ENCODE data around the gene FAM3A.

The FAM3A gene

GRCh38 chrX:154529206-154529612 lies 13.2 kb upstream of the FAM3A start:
- Histone ChIP-seq H3K27ac (ENCODE audit: low read length) (no peak overlapping the region), H3K9me3 (replicated peaks; ENCODE audit: insufficient read depth, low read length) (no peaks in the 10 kb centered on the region), H3K4me1 (ENCODE audit: low read length) (no peaks in the 10 kb centered on the region), H3K9me2 (replicated peaks; ENCODE audit: insufficient read depth, low read length) (no peaks in the 10 kb centered on the region), H3K27me3 (replicated peaks; ENCODE audit: insufficient read depth, low read length) (no peaks in the 10 kb centered on the region), H2AFZ (ENCODE audit: low read length) (no peak overlapping the region), H4K20me1 (ENCODE audit: insufficient read depth, low read length) (no peaks in the 10 kb centered on the region), H3K79me2 (ENCODE audit: low read length) (no peaks in the 10 kb centered on the region), H3F3A (ENCODE audit: insufficient read depth, low read length) (no peaks in the 10 kb centered on the region), H3K4me2 (ENCODE audit: low read depth, low read length) (no peak overlapping the region), H3K36me3 (replicated peaks; ENCODE audit: insufficient read depth, low read length) (no peaks in the 10 kb centered on the region), H3K9ac (ENCODE audit: low read length) (no peak overlapping the region), H3K4me3 (ENCODE audit: low read length) (no peak overlapping the region)
- TF ChIP-seq EZH2phosphoT487 (IDR thresholded peaks at IDR 0.05; ENCODE audit: low read length), result no peak
- TF ChIP-seq EZH2 (optimal IDR thresholded peaks at IDR 0.05; ENCODE audit: low read depth, low read length), result no peak
- no peak for TF ChIP-seq CTCF (IDR thresholded peaks at IDR 0.05; ENCODE audit: low read length)
- no peak for DNase-seq

- Histone ChIP-seq H3K9ac (ENCODE audit: low read length) (peak overlapping the region; percentile 14; the same call in 1 of the 2 replicates), H2AFZ (ENCODE audit: low read length) (peak overlapping the region; percentile 59), H3K27ac (ENCODE audit: low read length) (no peak overlapping the region), H4K20me1 (ENCODE audit: insufficient read depth, low read length) (no peaks in the 10 kb centered on the region), H3K9me3 (replicated peaks; ENCODE audit: insufficient read depth, low read length) (no peaks in the 10 kb centered on the region), H3K27me3 (replicated peaks; ENCODE audit: insufficient read depth, low read length) (no peaks in the 10 kb centered on the region), H3K9me2 (replicated peaks; ENCODE audit: insufficient read depth, low read length) (no peaks in the 10 kb centered on the region), H3K4me1 (ENCODE audit: low read length) (no peaks in the 10 kb centered on the region), H3K79me2 (ENCODE audit: low read length) (no peaks in the 10 kb centered on the region), H3F3A (ENCODE audit: insufficient read depth, low read length) (no peaks in the 10 kb centered on the region), H3K4me3 (ENCODE audit: low read length) (0 out of 2 replicates have a peak overlapping the region, but pooled peaks have one; percentile 24), H3K4me2 (ENCODE audit: low read depth, low read length) (peak overlapping the region; percentile 57; the same call in 1 of the 2 replicates), H3K36me3 (replicated peaks; ENCODE audit: insufficient read depth, low read length) (no peaks in the 10 kb centered on the region)
- peak; percentile 42 for TF ChIP-seq CTCF (IDR thresholded peaks at IDR 0.05; ENCODE audit: low read length)
- TF ChIP-seq EZH2phosphoT487 (IDR thresholded peaks at IDR 0.05; ENCODE audit: low read length), result no peak
- no peak for TF ChIP-seq EZH2 (optimal IDR thresholded peaks at IDR 0.05; ENCODE audit: low read depth, low read length)
- peak; percentile 61 for DNase-seq
These were observed 11.1 kb upstream of the FAM3A start for GRCh38 chrX:154526901-154527675.

- no peak overlapping the region for H3K27ac ChIP-seq (ENCODE audit: low read length)
These were observed 9.8 kb upstream of the FAM3A start for GRCh38 chrX:154525606-154526490.

More at GRCh38 chrX:154525606-154526490, 9.8 kb upstream of the FAM3A start:
- H3K4me1 ChIP-seq (ENCODE audit: low read length), result no peaks in the 10 kb centered on the region
- no peaks in the 10 kb centered on the region for H3K9me2 ChIP-seq (replicated peaks; ENCODE audit: insufficient read depth, low read length)
- no peak overlapping the region for H3K4me3 ChIP-seq (ENCODE audit: low read length)
- no peak overlapping the region for H3K9ac ChIP-seq (ENCODE audit: low read length)
- no peaks in the 10 kb centered on the region for H3K36me3 ChIP-seq (replicated peaks; ENCODE audit: insufficient read depth, low read length)
- DNase-seq, result no peak
- no peak overlapping the region for H3K4me2 ChIP-seq (ENCODE audit: low read depth, low read length)
- H3F3A ChIP-seq (ENCODE audit: insufficient read depth, low read length), result no peaks in the 10 kb centered on the region
- no peaks in the 10 kb centered on the region for H4K20me1 ChIP-seq (ENCODE audit: insufficient read depth, low read length)
- H3K9me3 ChIP-seq (replicated peaks; ENCODE audit: insufficient read depth, low read length), result no peaks in the 10 kb centered on the region
- H3K79me2 ChIP-seq (ENCODE audit: low read length), result no peaks in the 10 kb centered on the region
- no peak overlapping the region for H2AFZ ChIP-seq (ENCODE audit: low read length)
- TF ChIP-seq EZH2phosphoT487 (IDR thresholded peaks at IDR 0.05; ENCODE audit: low read length) (no peak), CTCF (IDR thresholded peaks at IDR 0.05; ENCODE audit: low read length) (no peak), EZH2 (optimal IDR thresholded peaks at IDR 0.05; ENCODE audit: low read depth, low read length) (no peak)
- H3K27me3 ChIP-seq (replicated peaks; ENCODE audit: insufficient read depth, low read length), result no peaks in the 10 kb centered on the region

Data from MM.1S (cell line).